ENCODE measurements around the gene VMP1.
"Not testable (repeated sequence)": the region's sequence is repeated elsewhere in the genome, so short reads cannot be mapped to it uniquely, and the experiment has no call there.

VMP1 gene

GRCh38 chr17:59779521-59779920, 72.1 kb downstream of the VMP1 start:
- DNase-seq (ENCODE audit: low read depth): no peak

GRCh38 chr17:59780548-59780947, 73.1 kb downstream of the VMP1 start:
- DNase-seq (ENCODE audit: low read depth): not testable (repeated sequence)

- DNase-seq (ENCODE audit: low read depth): no peak
Observed at GRCh38 chr17:59783221-59784047, 76.0 kb downstream of the VMP1 start.

- DNase-seq (ENCODE audit: low read depth): no peak
Observed at GRCh38 chr17:59785091-59785799, 77.8 kb downstream of the VMP1 start.

GRCh38 chr17:59786213-59786535, 78.7 kb downstream of the VMP1 start:
- DNase-seq (ENCODE audit: low read depth): no peak

- peak; percentile 81 for DNase-seq (ENCODE audit: low read depth)
Observed at GRCh38 chr17:59786536-59787319, 79.3 kb downstream of the VMP1 start.

- DNase-seq (ENCODE audit: low read depth): not testable (repeated sequence)
Observed at GRCh38 chr17:59789849-59790248, 82.4 kb downstream of the VMP1 start.

GRCh38 chr17:59790418-59790817, 83.0 kb downstream of the VMP1 start:
- DNase-seq (ENCODE audit: low read depth): not testable (repeated sequence)

GRCh38 chr17:59790910-59791309, 83.5 kb downstream of the VMP1 start:
- no peak for DNase-seq (ENCODE audit: low read depth)

GRCh38 chr17:59791603-59792457, 84.4 kb downstream of the VMP1 start:
- no peak for DNase-seq (ENCODE audit: low read depth)

- DNase-seq (ENCODE audit: low read depth): not testable (repeated sequence)
Observed at GRCh38 chr17:59792458-59792823, 85.0 kb downstream of the VMP1 start.

GRCh38 chr17:59793205-59793604, 85.8 kb downstream of the VMP1 start:
- no peak for DNase-seq (ENCODE audit: low read depth)

- no peak for DNase-seq (ENCODE audit: low read depth)
Observed at GRCh38 chr17:59796138-59796537, 88.7 kb downstream of the VMP1 start.

- DNase-seq (ENCODE audit: low read depth): no peak
Observed at GRCh38 chr17:59796785-59797205, 89.3 kb downstream of the VMP1 start.

- no peak for DNase-seq (ENCODE audit: low read depth)
Observed at GRCh38 chr17:59798111-59798510, 90.7 kb downstream of the VMP1 start.

GRCh38 chr17:59800530-59800942, 93.1 kb downstream of the VMP1 start:
- DNase-seq (ENCODE audit: low read depth): no peak

- no peak for DNase-seq (ENCODE audit: low read depth)
Observed at GRCh38 chr17:59802160-59802559, 94.7 kb downstream of the VMP1 start.

- no peak for DNase-seq (ENCODE audit: low read depth)
Observed at GRCh38 chr17:59804901-59805465, 97.5 kb downstream of the VMP1 start.

- not testable (repeated sequence) for DNase-seq (ENCODE audit: low read depth)
Observed at GRCh38 chr17:59806322-59806721, 98.9 kb downstream of the VMP1 start.

- no peak for DNase-seq (ENCODE audit: low read depth)
Observed at GRCh38 chr17:59807892-59808509, 100.5 kb downstream of the VMP1 start.

GRCh38 chr17:59810894-59811153, 103.4 kb downstream of the VMP1 start:
- DNase-seq (ENCODE audit: low read depth): no peak
